22Rv1 (cell line): ENCODE measurements around the gene MAP1B.

Experiments used
- H3K27ac ChIP-seq: fragments of 450-650 bp; 2 replicates; pipeline ENCODE4 v1.5.1; 2017
- ZFX ChIP-seq: fragments of 450-650 bp; IDR thresholded peaks from 2 replicates; pipeline ENCODE4 v1.6.1; 2017; ENCODE audit warnings: antibody characterized with exemption, borderline replicate concordance
- TF ChIP-seq, protein P1 (sequence below): fragments of 450-650 bp; IDR thresholded peaks from 2 replicates; pipeline ENCODE4 v1.5.1; 2017; ENCODE audit warnings: mild to moderate bottlenecking

Gene MAP1B

DNA sequence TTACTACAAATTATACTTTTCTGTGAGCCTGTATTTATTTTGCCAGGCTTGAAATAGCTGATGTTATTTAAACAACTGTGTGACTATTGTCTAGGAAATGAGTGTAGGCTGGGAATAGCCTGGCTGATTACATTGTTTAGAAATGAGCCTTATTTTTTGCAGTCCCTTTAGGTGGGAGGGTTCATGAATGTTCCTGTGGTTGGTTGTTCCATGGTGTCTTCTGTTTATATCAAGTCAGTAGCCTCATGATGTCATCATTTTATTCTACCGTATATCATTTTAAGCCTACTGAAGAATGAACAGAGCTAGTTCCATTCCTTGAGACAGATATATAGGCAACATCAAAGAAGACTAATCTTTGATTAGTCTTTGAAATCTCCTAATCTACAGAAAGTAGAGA is 53.1 kb downstream of the MAP1B start:
- no peak overlapping the region for H3K27ac ChIP-seq
- no peak for TF ChIP-seq ZFX
- TF ChIP-seq, protein P1, sequence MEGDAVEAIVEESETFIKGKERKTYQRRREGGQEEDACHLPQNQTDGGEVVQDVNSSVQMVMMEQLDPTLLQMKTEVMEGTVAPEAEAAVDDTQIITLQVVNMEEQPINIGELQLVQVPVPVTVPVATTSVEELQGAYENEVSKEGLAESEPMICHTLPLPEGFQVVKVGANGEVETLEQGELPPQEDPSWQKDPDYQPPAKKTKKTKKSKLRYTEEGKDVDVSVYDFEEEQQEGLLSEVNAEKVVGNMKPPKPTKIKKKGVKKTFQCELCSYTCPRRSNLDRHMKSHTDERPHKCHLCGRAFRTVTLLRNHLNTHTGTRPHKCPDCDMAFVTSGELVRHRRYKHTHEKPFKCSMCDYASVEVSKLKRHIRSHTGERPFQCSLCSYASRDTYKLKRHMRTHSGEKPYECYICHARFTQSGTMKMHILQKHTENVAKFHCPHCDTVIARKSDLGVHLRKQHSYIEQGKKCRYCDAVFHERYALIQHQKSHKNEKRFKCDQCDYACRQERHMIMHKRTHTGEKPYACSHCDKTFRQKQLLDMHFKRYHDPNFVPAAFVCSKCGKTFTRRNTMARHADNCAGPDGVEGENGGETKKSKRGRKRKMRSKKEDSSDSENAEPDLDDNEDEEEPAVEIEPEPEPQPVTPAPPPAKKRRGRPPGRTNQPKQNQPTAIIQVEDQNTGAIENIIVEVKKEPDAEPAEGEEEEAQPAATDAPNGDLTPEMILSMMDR = no peak

GRCh38 chr5:72160959-72161358 is 53.7 kb downstream of the MAP1B start:
- no peak overlapping the region for H3K27ac ChIP-seq
- TF ChIP-seq, protein P1 = no peak
- TF ChIP-seq ZFX = no peak

GRCh38 chr5:72161951-72162350 is 54.7 kb downstream of the MAP1B start:
- no peak overlapping the region for H3K27ac ChIP-seq
- no peak for TF ChIP-seq ZFX

GRCh38 chr5:72163349-72163983 is 56.2 kb downstream of the MAP1B start:
- no peak overlapping the region for H3K27ac ChIP-seq
- no peak for TF ChIP-seq ZFX
- TF ChIP-seq, protein P1 = no peak

GRCh38 chr5:72166070-72166979 is 59.0 kb downstream of the MAP1B start:
- no peak overlapping the region for H3K27ac ChIP-seq
- TF ChIP-seq ZFX = no peak
- TF ChIP-seq, protein P1 = no peak

DNA sequence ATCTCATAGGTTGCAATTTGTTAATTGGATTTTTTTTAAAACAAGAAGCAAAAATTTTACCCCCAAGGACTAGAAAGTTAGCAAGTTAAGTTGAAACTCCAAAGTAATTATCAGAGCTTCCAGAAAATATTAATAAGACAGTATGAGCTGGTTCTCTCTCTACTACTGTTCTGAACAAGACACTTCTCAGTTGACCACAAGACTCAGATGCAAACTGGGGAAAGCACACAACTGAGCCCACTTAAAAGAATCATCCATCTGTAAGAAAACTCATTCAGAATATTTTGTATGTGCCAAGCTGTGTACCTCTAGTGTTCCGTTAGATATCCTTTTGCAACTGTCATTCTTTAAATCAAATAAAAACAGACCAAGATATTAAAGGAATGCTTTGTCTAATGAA is 60.0 kb downstream of the MAP1B start:
- H3K27ac ChIP-seq = no peak overlapping the region
- TF ChIP-seq, protein P1 = no peak
- TF ChIP-seq ZFX = no peak

DNA sequence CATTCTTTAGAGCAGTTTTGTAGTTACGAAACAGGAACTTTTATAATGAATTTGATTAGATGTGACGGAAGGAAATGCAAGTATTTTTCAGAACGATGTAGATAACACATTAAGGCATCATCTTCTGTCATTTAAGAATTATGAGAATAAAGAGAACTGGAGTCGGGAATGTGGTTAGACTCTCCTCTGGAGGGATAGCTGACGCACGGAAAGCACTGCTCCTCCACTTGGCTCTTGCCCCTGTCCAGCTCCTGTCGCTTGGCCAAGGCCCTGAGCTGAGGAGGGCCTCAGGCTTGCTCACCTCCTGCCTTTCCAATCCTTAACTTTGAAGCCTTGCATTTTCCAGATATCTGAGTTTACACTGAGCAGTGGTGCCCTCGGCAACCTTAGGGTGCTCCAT is 60.5 kb downstream of the MAP1B start:
- H3K27ac ChIP-seq = no peak overlapping the region
- TF ChIP-seq, protein P1 = no peak
- TF ChIP-seq ZFX = no peak
